Trophoblast cell (in vitro differentiated cells and primary cell): ENCODE data around the gene GGA3.
A peak's percentile ranks its signal among the peaks of the same experiment; 100 is the strongest.
"Not testable (repeated sequence)": the region's sequence is repeated elsewhere in the genome, so short reads cannot be mapped to it uniquely, and the experiment has no call there.

Source experiments
- DNase-seq, 2 donors: peaks; one replicate each; pipeline ENCODE4 v3.0.0-alpha.2; 2016
- H2AFZ ChIP-seq: 2 replicates; pipeline ENCODE4 v1.6.1; 2013; ENCODE audit warnings: low read length, moderate library complexity, mild to moderate bottlenecking; ENCODE audit not compliant: insufficient read depth, poor library complexity
- H2AK5ac ChIP-seq: 2 replicates; pipeline ENCODE4 v1.6.1; 2013; ENCODE audit warnings: mild to moderate bottlenecking, low read length
- H2BK120ac ChIP-seq: 2 replicates; pipeline ENCODE4 v1.6.1; 2013; ENCODE audit warnings: low read length, mild to moderate bottlenecking, moderate library complexity; ENCODE audit not compliant: insufficient read depth, poor library complexity
- H2BK12ac ChIP-seq: 2 replicates; pipeline ENCODE4 v1.6.1; 2013; ENCODE audit warnings: mild to moderate bottlenecking, low read length, moderate library complexity
- H2BK5ac ChIP-seq: 2 replicates; pipeline ENCODE4 v1.6.1; 2013; ENCODE audit warnings: low read length, low read depth, moderate library complexity, mild to moderate bottlenecking; ENCODE audit not compliant: poor library complexity
- H3K14ac ChIP-seq: 2 replicates; pipeline ENCODE4 v1.6.1; 2013; ENCODE audit warnings: mild to moderate bottlenecking, low read length
- H3K18ac ChIP-seq: 2 replicates; pipeline ENCODE4 v1.6.1; 2013; ENCODE audit warnings: mild to moderate bottlenecking, low read length
- H3K23ac ChIP-seq: 2 replicates; pipeline ENCODE4 v1.6.1; 2013; ENCODE audit warnings: low read length
- H3K27ac ChIP-seq: 2 replicates; pipeline ENCODE4 v1.5.1; 2013; ENCODE audit warnings: low read depth, mild to moderate bottlenecking, inconsistent platforms, low read length, moderate library complexity
- H3K27me3 ChIP-seq: 2 replicates; pipeline ENCODE4 v1.6.1; 2013; ENCODE audit warnings: inconsistent platforms, mild to moderate bottlenecking, low read length, moderate library complexity; ENCODE audit not compliant: insufficient read depth
- H3K36me3 ChIP-seq, 2 experiments: 1 replicate in 1 of 2; 2 replicates in 1 of 2; pipeline ENCODE4 v1.6.1; 2013; ENCODE audit warnings: low read length in 2 of 2, mild to moderate bottlenecking in 2 of 2, moderate library complexity in 1 of 2; ENCODE audit not compliant: insufficient read depth in 2 of 2, control insufficient read depth in 1 of 2
- H3K4ac ChIP-seq: 2 replicates; pipeline ENCODE4 v1.6.1; 2013; ENCODE audit warnings: low read depth, mild to moderate bottlenecking, low read length, moderate library complexity
- H3K4me1 ChIP-seq, 2 experiments: 1 replicate in 1 of 2; 2 replicates in 1 of 2; pipeline ENCODE4 v1.6.1; 2013; ENCODE audit warnings: low read length in 2 of 2, mild to moderate bottlenecking in 2 of 2, moderate library complexity in 1 of 2; ENCODE audit not compliant: insufficient read depth in 2 of 2, control insufficient read depth in 1 of 2
- H3K4me2 ChIP-seq: 2 replicates; pipeline ENCODE4 v1.6.1; 2013; ENCODE audit warnings: inconsistent platforms, mild to moderate bottlenecking, low read length, moderate library complexity
- H3K4me3 ChIP-seq: 2 replicates; pipeline ENCODE4 v1.5.1; 2013; ENCODE audit warnings: mild to moderate bottlenecking, low read depth, low read length, inconsistent platforms
- H3K79me1 ChIP-seq: one replicate; pipeline ENCODE4 v1.6.1; 2013; ENCODE audit warnings: low read length
- H3K79me2 ChIP-seq: 2 replicates; pipeline ENCODE4 v1.6.1; 2013; ENCODE audit warnings: low read length, mild to moderate bottlenecking; ENCODE audit not compliant: control insufficient read depth, insufficient read depth, poor library complexity
- H3K9ac ChIP-seq: 2 replicates; pipeline ENCODE4 v1.6.1; 2013; ENCODE audit warnings: mild to moderate bottlenecking, low read length
- H3K9me3 ChIP-seq: 2 replicates; pipeline ENCODE4 v1.6.1; 2013; ENCODE audit warnings: low read depth, mild to moderate bottlenecking, control low read depth, inconsistent platforms, low read length; ENCODE audit not compliant: insufficient read depth
- H4K12ac ChIP-seq: 2 replicates; pipeline ENCODE4 v1.6.1; 2013; ENCODE audit warnings: low read depth, mild to moderate bottlenecking, low read length, moderate library complexity
- H4K8ac ChIP-seq: 2 replicates; pipeline ENCODE4 v1.6.1; 2013; ENCODE audit warnings: low read depth, mild to moderate bottlenecking, low read length, moderate library complexity
- H4K91ac ChIP-seq: one replicate; pipeline ENCODE4 v1.6.1; 2013; ENCODE audit warnings: low read depth, mild to moderate bottlenecking, low read length, moderate library complexity
- WGBS: extraction: QIAGEN DNeasy Blood & Tissue Kit; methylation state at CpG from one replicate; pipeline ENCODE4 v1.1.7; 2013; ENCODE audit warnings: missing lambda C conversion rate; ENCODE audit not compliant: insufficient read length, insufficient coverage; ENCODE audit errors: extremely low coverage; 5-methylcytosine and 5-hydroxymethylcytosine counted together

The GGA3 gene

DNA sequence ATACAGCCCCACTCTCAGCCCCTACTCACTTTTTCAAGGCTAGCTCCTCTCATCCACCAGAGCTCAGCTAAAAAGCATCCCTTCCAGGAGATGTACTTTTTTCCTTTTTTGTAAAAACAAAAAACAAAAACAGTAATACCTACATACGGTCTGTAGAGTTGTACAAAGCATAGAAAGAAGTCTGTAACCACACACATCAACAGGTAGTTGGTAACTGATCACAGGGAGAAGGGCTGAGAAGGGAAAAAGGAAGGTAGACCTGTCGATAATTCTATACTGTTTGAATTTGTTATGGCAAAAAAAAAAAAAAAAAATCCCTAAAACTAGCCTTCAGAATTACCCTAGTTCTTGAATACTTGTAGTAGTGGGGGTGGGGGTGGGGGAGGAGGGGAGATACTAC is 27.0 kb upstream of the GGA3 start:
- Histone ChIP-seq H3K79me1 (peaks cover 5% of the 10 kb centered on the region), H2BK5ac (no peak overlapping the region), H3K14ac (no peak overlapping the region), H3K79me2 (no peaks in the 10 kb centered on the region), H2AK5ac (no peak overlapping the region), H3K27me3 (no peaks in the 10 kb centered on the region), H3K4me3 (no peak overlapping the region), H3K27ac (no peak overlapping the region), H3K4ac (no peak overlapping the region), H3K9ac (no peak overlapping the region), H4K8ac (no peak overlapping the region), H2AFZ (no peak overlapping the region), H3K4me2 (peak overlapping the region; percentile 99), H3K23ac (no peak overlapping the region), H3K18ac (no peak overlapping the region), H3K9me3 (no peaks in the 10 kb centered on the region), H4K12ac (no peak overlapping the region), H2BK12ac (no peak overlapping the region), H2BK120ac (no peak overlapping the region), H3K4me1 (peaks cover 2% of the 10 kb centered on the region in 2 experiments), H4K91ac (no peak overlapping the region), H3K36me3 (peaks cover 0 to 2% of the 10 kb centered on the region in 2 experiments)
- no peak for DNase-seq
- no CpG with 5 or more reads among the region's 2 CpGs for WGBS

- Histone ChIP-seq H3K27me3 (no peaks in the 10 kb centered on the region), H4K12ac (no peak overlapping the region), H3K27ac (no peak overlapping the region), H3K4me2 (no peak overlapping the region), H3K4me3 (no peak overlapping the region), H2AK5ac (no peak overlapping the region), H3K14ac (no peak overlapping the region), H3K79me1 (peaks cover 5% of the 10 kb centered on the region), H3K18ac (no peak overlapping the region), H4K91ac (no peak overlapping the region), H2BK120ac (no peak overlapping the region), H3K23ac (no peak overlapping the region), H2BK5ac (no peak overlapping the region), H3K9me3 (no peaks in the 10 kb centered on the region), H2BK12ac (no peak overlapping the region), H3K9ac (no peak overlapping the region), H3K36me3 (peaks cover 0 to 2% of the 10 kb centered on the region in 2 experiments), H3K4ac (no peak overlapping the region), H3K79me2 (no peaks in the 10 kb centered on the region), H2AFZ (no peak overlapping the region), H3K4me1 (peaks cover 2% of the 10 kb centered on the region in 2 experiments), H4K8ac (no peak overlapping the region)
- DNase-seq = no peak
- WGBS = no CpG with 5 or more reads among the region's 9 CpGs
Measured at GRCh38 chr17:75287221-75287620, 25.8 kb upstream of the GGA3 start.

DNA sequence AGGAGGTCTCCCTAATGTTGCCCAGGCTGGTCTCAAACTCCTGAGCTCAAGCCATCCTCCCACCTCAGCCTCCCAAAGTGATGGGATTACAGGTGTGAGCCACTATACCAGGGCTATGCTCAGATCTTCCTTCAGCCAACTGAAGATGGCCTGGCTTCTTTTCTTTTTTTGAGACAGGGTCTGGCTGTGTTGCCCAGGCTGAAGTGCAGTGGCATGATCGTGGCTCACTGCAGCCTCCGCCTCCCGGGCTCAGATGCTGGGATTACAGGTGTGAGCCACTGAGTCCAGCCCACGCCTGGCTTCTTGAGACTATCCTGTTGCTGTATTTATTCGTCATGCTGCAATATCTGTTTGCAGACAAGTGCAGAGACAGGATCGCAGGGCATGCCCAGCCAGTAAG is 23.7 kb upstream of the GGA3 start:
- H4K12ac ChIP-seq = no peak overlapping the region
- H3K27ac ChIP-seq = no peak overlapping the region
- no peak overlapping the region for H3K9ac ChIP-seq
- H4K8ac ChIP-seq = no peak overlapping the region
- no peak overlapping the region for H2AFZ ChIP-seq
- DNase-seq = no peak
- H2AK5ac ChIP-seq = no peak overlapping the region
- H3K9me3 ChIP-seq = no peaks in the 10 kb centered on the region
- peaks cover 2% of the 10 kb centered on the region in 2 experiments for H3K4me1 ChIP-seq
- H2BK120ac ChIP-seq = no peak overlapping the region
- no peak overlapping the region for H3K4me3 ChIP-seq
- H3K4ac ChIP-seq = no peak overlapping the region
- peaks cover 5% of the 10 kb centered on the region for H3K79me1 ChIP-seq
- no peak overlapping the region for H4K91ac ChIP-seq
- no peak overlapping the region for H2BK12ac ChIP-seq
- no peaks in the 10 kb centered on the region for H3K79me2 ChIP-seq
- peaks cover 0 to 4% of the 10 kb centered on the region in 2 experiments for H3K36me3 ChIP-seq
- no peak overlapping the region for H3K14ac ChIP-seq
- no peak overlapping the region for H3K4me2 ChIP-seq
- WGBS = no CpG with 5 or more reads among the region's 6 CpGs
- H3K18ac ChIP-seq = no peak overlapping the region
- H3K27me3 ChIP-seq = no peaks in the 10 kb centered on the region
- no peak overlapping the region for H2BK5ac ChIP-seq
- no peak overlapping the region for H3K23ac ChIP-seq

GRCh38 chr17:75280189-75280588 is 18.8 kb upstream of the GGA3 start:
- not testable (repeated sequence) for H3K79me2 ChIP-seq, H4K8ac ChIP-seq, H3K14ac ChIP-seq, H2AFZ ChIP-seq, H3K4me3 ChIP-seq, H2BK120ac ChIP-seq, H2AK5ac ChIP-seq, H3K4me1 ChIP-seq, H3K9me3 ChIP-seq, H4K91ac ChIP-seq, H3K79me1 ChIP-seq, H3K27ac ChIP-seq, H2BK12ac ChIP-seq, H3K4me2 ChIP-seq, H3K27me3 ChIP-seq, H3K4ac ChIP-seq, H2BK5ac ChIP-seq, H3K18ac ChIP-seq, H3K23ac ChIP-seq, H3K36me3 ChIP-seq, H4K12ac ChIP-seq, H3K9ac ChIP-seq, DNase-seq
- no CpG with 5 or more reads among the region's 4 CpGs for WGBS
